ENCODE data around the gene DPYD. TPM values are rescaled to one million over a fixed set of nuclear protein-coding genes. Genes with fewer than 3 reads are reported as not detected.

Gene DPYD
- total RNA-seq, 1 experiment from 2014 or later, result 7.0 TPM

DNA sequence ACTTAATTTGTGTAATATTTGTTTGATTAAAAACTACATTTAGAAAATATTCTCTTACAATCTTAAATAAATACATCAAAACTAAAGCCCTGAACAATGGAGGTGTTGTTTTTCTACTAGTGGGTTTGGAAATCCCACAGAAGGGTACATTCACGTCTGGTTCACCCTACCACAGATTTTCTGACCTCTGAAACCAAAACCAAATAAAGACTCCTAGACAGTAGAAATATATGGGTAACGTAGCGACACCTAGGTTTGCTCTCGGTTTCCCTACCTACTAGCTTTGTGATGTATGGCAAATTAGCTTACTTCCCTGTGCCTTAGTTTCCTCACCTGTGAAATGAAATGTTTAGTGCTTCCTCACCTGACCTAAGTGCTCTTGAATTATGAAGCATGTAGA lies 312.6 kb downstream of the DPYD start:
- H3K4me1 ChIP-seq, result no peaks in the 10 kb centered on the region
- POLR2A ChIA-PET, result no interaction called here
- H3K4me3 ChIP-seq (ENCODE audit: low read depth, low read length), result no peak overlapping the region
- Mint-ChIP-seq H3K36me3 (ENCODE audit: insufficient read depth, unreplicated experiment) (no peaks in the 10 kb centered on the region), H3K27ac (ENCODE audit: unreplicated experiment) (no peak overlapping the region), H3K9me3 (ENCODE audit: unreplicated experiment) (no peaks in the 10 kb centered on the region), H3K27me3 (ENCODE audit: insufficient read depth, unreplicated experiment) (peaks cover 2% of the 10 kb centered on the region), H3K4me3 (ENCODE audit: unreplicated experiment) (no peak overlapping the region), H3K4me1 (ENCODE audit: low read depth, unreplicated experiment) (no peaks in the 10 kb centered on the region)
- no peak for TF ChIP-seq CTCF (IDR thresholded peaks at IDR 0.05; ENCODE audit: insufficient read depth in 1 of 2, low read depth in 1 of 2, low read length in 1 of 2, severe bottlenecking in 1 of 2, unreplicated experiment in 1 of 2)
- no peak for DNase-seq
- no peaks in the 10 kb centered on the region for H3K9me3 ChIP-seq
- BruUV-seq (replicated peaks), result no TSS peak
- CTCF ChIA-PET, result no interaction called here
- intact Hi-C loops (cut with micrococcal nuclease; ENCODE audit: unreplicated experiment), result no loop called here
- H3K27me3 ChIP-seq (replicated peaks; ENCODE audit: control insufficient read depth, insufficient read depth, low read length), result no peaks in the 10 kb centered on the region
- H3K36me3 ChIP-seq (ENCODE audit: control insufficient read depth, insufficient read depth, low read length), result no peaks in the 10 kb centered on the region

- intact Hi-C loops (cut with micrococcal nuclease; ENCODE audit: unreplicated experiment), result no loop called here
- Histone ChIP-seq H3K4me1 (no peaks in the 10 kb centered on the region), H3K27me3 (replicated peaks; ENCODE audit: control insufficient read depth, insufficient read depth, low read length) (no peaks in the 10 kb centered on the region), H3K9me3 (no peaks in the 10 kb centered on the region), H3K4me3 (ENCODE audit: low read depth, low read length) (no peak overlapping the region), H3K36me3 (ENCODE audit: control insufficient read depth, insufficient read depth, low read length) (no peaks in the 10 kb centered on the region)
- H3K9me3 Mint-ChIP-seq (ENCODE audit: unreplicated experiment), result no peaks in the 10 kb centered on the region
- H3K4me3 Mint-ChIP-seq (ENCODE audit: unreplicated experiment), result no peak overlapping the region
- BruUV-seq (replicated peaks), result no TSS peak
- POLR2A ChIA-PET, result no interaction called here
- no peak for TF ChIP-seq CTCF (IDR thresholded peaks at IDR 0.05; ENCODE audit: insufficient read depth in 1 of 2, low read depth in 1 of 2, low read length in 1 of 2, severe bottlenecking in 1 of 2, unreplicated experiment in 1 of 2)
- CTCF ChIA-PET, result no interaction called here
- no peak overlapping the region for H3K27ac Mint-ChIP-seq (ENCODE audit: unreplicated experiment)
- no peak for DNase-seq
- no peaks in the 10 kb centered on the region for H3K36me3 Mint-ChIP-seq (ENCODE audit: insufficient read depth, unreplicated experiment)
- H3K27me3 Mint-ChIP-seq (ENCODE audit: insufficient read depth, unreplicated experiment), result peaks cover 2% of the 10 kb centered on the region
- H3K4me1 Mint-ChIP-seq (ENCODE audit: low read depth, unreplicated experiment), result no peaks in the 10 kb centered on the region
Measured at GRCh38 chr1:97603776-97604175, 317.1 kb downstream of the DPYD start.

DNA sequence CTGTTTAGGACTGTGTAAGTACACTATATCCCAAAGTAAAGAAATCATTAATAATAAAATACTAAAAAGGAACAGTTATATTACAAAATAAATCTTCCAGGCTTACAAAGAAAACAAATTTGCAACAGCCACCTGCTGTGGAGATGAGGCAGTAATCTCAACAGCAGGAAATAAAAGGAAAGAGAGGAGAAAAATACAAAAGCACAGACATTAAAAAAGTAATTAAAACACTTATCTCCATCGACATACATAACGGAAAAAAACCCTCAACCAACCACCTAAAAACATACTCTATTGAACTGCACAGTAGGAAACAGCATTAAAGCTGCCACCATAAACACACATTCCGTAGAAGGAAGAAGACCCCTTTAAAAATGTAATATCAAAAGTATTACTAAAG lies 317.6 kb downstream of the DPYD start:
- Histone ChIP-seq H3K4me3 (ENCODE audit: low read depth, low read length) (no peak overlapping the region), H3K27me3 (replicated peaks; ENCODE audit: control insufficient read depth, insufficient read depth, low read length) (no peaks in the 10 kb centered on the region), H3K9me3 (no peaks in the 10 kb centered on the region), H3K36me3 (ENCODE audit: control insufficient read depth, insufficient read depth, low read length) (no peaks in the 10 kb centered on the region), H3K4me1 (no peaks in the 10 kb centered on the region)
- Mint-ChIP-seq H3K9me3 (ENCODE audit: unreplicated experiment) (no peaks in the 10 kb centered on the region), H3K4me1 (ENCODE audit: low read depth, unreplicated experiment) (no peaks in the 10 kb centered on the region), H3K27ac (ENCODE audit: unreplicated experiment) (no peak overlapping the region), H3K36me3 (ENCODE audit: insufficient read depth, unreplicated experiment) (no peaks in the 10 kb centered on the region), H3K4me3 (ENCODE audit: unreplicated experiment) (no peak overlapping the region), H3K27me3 (ENCODE audit: insufficient read depth, unreplicated experiment) (peaks cover 2% of the 10 kb centered on the region)
- intact Hi-C loops (cut with micrococcal nuclease; ENCODE audit: unreplicated experiment), result no loop called here
- CTCF ChIA-PET, result no interaction called here
- BruUV-seq (replicated peaks), result no TSS peak
- POLR2A ChIA-PET, result no interaction called here
- no peak for TF ChIP-seq CTCF (IDR thresholded peaks at IDR 0.05; ENCODE audit: insufficient read depth in 1 of 2, low read depth in 1 of 2, low read length in 1 of 2, severe bottlenecking in 1 of 2, unreplicated experiment in 1 of 2)
- DNase-seq, result no peak
